Esophagus squamous epithelium (tissue), 5 donors: Measurements from ENCODE around the gene RSAD1. TPM values are rescaled to one million over a fixed set of nuclear protein-coding genes. Genes with fewer than 3 reads are reported as not detected.

Source experiments
- DNase-seq: peaks from one replicate; lab custom pipeline; 2025; lab: John Stamatoyannopoulos, UW
- H3K27ac ChIP-seq, 4 donors: fragments of 200-600 bp; sonication (generic); one replicate each; pipeline ENCODE4 v1.5.1; 2016 to 2019; ENCODE audit warnings: mild to moderate bottlenecking in 1 of 4
- H3K27me3 ChIP-seq, 4 donors: fragments of 200-600 bp; sonication (generic); 1 replicate in 3 of 4; 2 replicates in 1 of 4; pipeline versions ENCODE4 v1.5.1 to v1.6.0; 2017 to 2021; ENCODE audit warnings: antibody characterized with exemption in 1 of 4
- H3K36me3 ChIP-seq, 3 donors: fragments of 200-600 bp; sonication (generic); one replicate each; pipeline ENCODE4 v1.5.1; 2016 to 2019
- H3K4me1 ChIP-seq, 3 donors: fragments of 200-600 bp; sonication (generic); one replicate each; pipeline ENCODE4 v1.5.1; 2017 to 2019
- H3K4me3 ChIP-seq, 4 donors: fragments of 200-600 bp; sonication (generic); 1 replicate in 3 of 4; 2 replicates in 1 of 4; pipeline ENCODE4 v1.5.1; 2016 to 2019; ENCODE audit warnings: mild to moderate bottlenecking in 2 of 4, moderate library complexity in 1 of 4
- H3K9me3 ChIP-seq, 3 donors: fragments of 200-600 bp; sonication (generic); one replicate each; pipeline ENCODE4 v1.5.1; 2016 to 2019
- CTCF ChIP-seq, 6 experiments: fragments of 450-650 bp in 4 of 6; fragments of 200-600 bp in 2 of 6; sonication (generic) in 2 of 6; IDR thresholded peaks; one replicate each; pipeline ENCODE4 v1.5.1; 2016 to 2019; ENCODE audit warnings: antibody characterized with exemption in 6 of 6, mild to moderate bottlenecking in 4 of 6, moderate library complexity in 4 of 6
- POLR2A ChIP-seq, 4 donors: fragments of 450-650 bp; IDR thresholded peaks; one replicate each; pipeline ENCODE4 v1.6.1; 2017; ENCODE audit warnings: antibody characterized with exemption in 4 of 4, mild to moderate bottlenecking in 4 of 4, moderate library complexity in 3 of 4
- WGBS, 2 donors: methylation state at CpG; one replicate each; pipeline ENCODE4 v1.1.5; 2018; 5-methylcytosine and 5-hydroxymethylcytosine counted together
- intact Hi-C: fragments of 100-400 bp; cut with DNase I; formaldehyde crosslinking; loops from one replicate; pipeline ENCODE4 v1.15.0; 2022
- total RNA-seq, 4 donors: library from RNA; depleted of rRNA; stranded (reverse); fragments of >200 nt; gene quantifications; one replicate each; pipeline ENCODE4 v1.1.0, GENCODE V29; 2016
- donor health status: DM: yes; HTN: yes; CAD: no.

The RSAD1 gene
- total RNA-seq, 4 donors from 2014 or later = 9.1 to 19.3 (median 14.2) TPM

GRCh38 chr17:50505591-50506130 is 27.0 kb downstream of the RSAD1 start:
- H3K36me3 ChIP-seq = no peaks in the 10 kb centered on the region
- H3K9me3 ChIP-seq = no peaks in the 10 kb centered on the region
- intact Hi-C loops = no loop called here
- no peaks in the 10 kb centered on the region for H3K27me3 ChIP-seq
- 40 to 51% methylated on average over 5 to 7 of the region's 7 CpGs for WGBS, 2 donors
- peaks cover 6 to 35% (median 8%) of the 10 kb centered on the region in 3 donors for H3K4me1 ChIP-seq
- TF ChIP-seq CTCF (IDR thresholded peaks at IDR 0.05) = no peak
- no peak for TF ChIP-seq POLR2A (IDR thresholded peaks at IDR 0.05)
- H3K4me3 ChIP-seq = no peak overlapping the region
- H3K27ac ChIP-seq = peak overlapping the region in 1 of 4 donors; percentile 9
- no peak for DNase-seq

- intact Hi-C loops = no loop called here
- H3K9me3 ChIP-seq = no peaks in the 10 kb centered on the region
Observed at GRCh38 chr17:50506298-50506697, 27.6 kb downstream of the RSAD1 start.

GRCh38 chr17:50507871-50508572 is 29.4 kb downstream of the RSAD1 start, which contains the start of gene MYCBPAP:
MYCBPAP (plus strand) TSS chr17:50508439; CDS start chr17:50508675, 236 bp downstream.
- DNase-seq = no peak
- peak within 1 kb of the TSS; percentile 75 to 85 (median 82) for H3K27ac ChIP-seq
- peak within 1 kb of the TSS; percentile 54 to 75 (median 66) for H3K4me3 ChIP-seq
- H3K9me3 ChIP-seq = no peaks in the 10 kb centered on the region
- intact Hi-C loops = no loop called here
- 14 to 21% methylated on average over 6 to 13 of the region's 66 CpGs for WGBS, 2 donors
- no peaks in the 10 kb centered on the region for H3K27me3 ChIP-seq
- H3K4me1 ChIP-seq = peaks cover 8 to 46% (median 11%) of the 10 kb centered on the region in 3 donors
- TF ChIP-seq CTCF (IDR thresholded peaks at IDR 0.05) = peak in 1 of 6 experiments; percentile 15
- peak in 1 of 4 donors; percentile 39 for TF ChIP-seq POLR2A (IDR thresholded peaks at IDR 0.05)
- no peaks in the 10 kb centered on the region for H3K36me3 ChIP-seq

More at GRCh38 chr17:50506298-50506697, 27.6 kb downstream of the RSAD1 start:
- Histone ChIP-seq H3K27ac (no peak overlapping the region), H3K27me3 (no peaks in the 10 kb centered on the region), H3K36me3 (no peaks in the 10 kb centered on the region), H3K4me1 (peaks cover 8 to 42% (median 8%) of the 10 kb centered on the region in 3 donors), H3K4me3 (no peak overlapping the region)
- DNase-seq = no peak
- TF ChIP-seq CTCF (IDR thresholded peaks at IDR 0.05) (no peak), POLR2A (IDR thresholded peaks at IDR 0.05) (no peak)
- WGBS, 2 donors = 64 to 90% methylated on average over 4 to 7 of the region's 7 CpGs

GRCh38 chr17:50508573-50509460 is 30.2 kb downstream of the RSAD1 start:
- no peak for DNase-seq
- no peak for TF ChIP-seq POLR2A (IDR thresholded peaks at IDR 0.05)
- peak in 1 of 6 experiments; percentile 20 for TF ChIP-seq CTCF (IDR thresholded peaks at IDR 0.05)
- H3K4me1 ChIP-seq = peaks cover 8 to 46% (median 11%) of the 10 kb centered on the region in 3 donors
- 28 to 48% methylated on average over 19 to 29 of the region's 32 CpGs for WGBS, 2 donors
- intact Hi-C loops = no loop called here
- no peaks in the 10 kb centered on the region for H3K27me3 ChIP-seq
- no peaks in the 10 kb centered on the region for H3K9me3 ChIP-seq
- H3K27ac ChIP-seq = peak overlapping the region; percentile 75 to 85 (median 82)
- peak overlapping the region; percentile 54 to 75 (median 66) for H3K4me3 ChIP-seq
- no peaks in the 10 kb centered on the region for H3K36me3 ChIP-seq
